Measurements from ENCODE around the gene MZF1. TPM values are rescaled to one million over a fixed set of nuclear protein-coding genes. Genes with fewer than 3 reads are reported as not detected.

MZF1 gene
- total and polyA plus RNA-seq, 2 donors (not counting 3 experiments of a cell fraction or from before 2014, with no cell fraction given) = 26.4 to 30.8 TPM

DNA sequence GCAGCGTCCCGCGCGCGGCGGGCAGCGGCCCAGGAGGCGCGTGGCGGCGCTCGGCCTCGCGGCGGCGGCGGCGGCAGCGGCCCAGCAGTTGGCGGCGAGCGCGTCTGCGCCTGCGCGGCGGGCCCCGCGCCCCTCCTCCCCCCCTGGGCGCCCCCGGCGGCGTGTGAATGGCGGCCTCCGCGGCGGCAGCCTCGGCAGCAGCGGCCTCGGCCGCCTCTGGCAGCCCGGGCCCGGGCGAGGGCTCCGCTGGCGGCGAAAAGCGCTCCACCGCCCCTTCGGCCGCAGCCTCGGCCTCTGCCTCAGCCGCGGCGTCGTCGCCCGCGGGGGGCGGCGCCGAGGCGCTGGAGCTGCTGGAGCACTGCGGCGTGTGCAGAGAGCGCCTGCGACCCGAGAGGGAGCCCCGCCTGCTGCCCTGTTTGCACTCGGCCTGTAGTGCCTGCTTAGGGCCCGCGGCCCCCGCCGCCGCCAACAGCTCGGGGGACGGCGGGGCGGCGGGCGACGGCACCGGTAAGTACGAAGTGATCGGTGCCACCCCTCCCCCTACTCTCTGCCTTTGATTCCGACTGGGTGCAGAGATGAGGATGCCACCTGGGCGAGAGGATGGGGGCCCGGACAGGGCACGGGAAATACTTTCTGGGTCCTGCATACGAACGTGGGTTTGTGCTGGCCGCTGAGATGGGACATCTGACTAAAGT, 28.4 kb downstream of the MZF1 start:
- dilution Hi-C loops (cut with MboI; ENCODE audit: extremely low pct_ligation_motif_present, low sequenced_read_pairs) = no loop called here
- POLR2A ChIA-PET = interaction anchor here (0.6 to 1.8 kb wide), 7 partner anchors 10 to 35 kb away, joined by 3 to 20 read pairs (median 6); partner anchors contain the start of genes CHMP2A and ZBTB45

More for the DNA sequence above, 28.4 kb downstream of the MZF1 start:
- Histone ChIP-seq H3K4me2 (ENCODE audit: insufficient read depth, low read length) (peak overlapping the region; percentile 44), H3K27ac (ENCODE audit: insufficient read depth, low read depth, low read length) (peak overlapping the region; percentile 87), H2AFZ (ENCODE audit: low read depth, low read length) (no peak overlapping the region), H3K4me3 (replicated peaks in 1 of 3; ENCODE audit: insufficient read depth in 1 of 3, low read depth in 1 of 3, low read length in 3 of 3) (peak overlapping the region; percentile 82 to 94 (median 85)), H3K36me3 (ENCODE audit: control insufficient read depth in 2 of 2, extremely low read depth in 1 of 2, insufficient read depth in 2 of 2, low read length in 2 of 2) (peaks cover 5 to 25% of the 10 kb centered on the region in 2 experiments), H3K9me1 (replicated peaks; ENCODE audit: control insufficient read depth, extremely low read depth, insufficient read depth, low read length) (no peaks in the 10 kb centered on the region), H3K9ac (replicated peaks; ENCODE audit: extremely low read depth, insufficient read depth, low read length) (peak overlapping the region; percentile 71), H3K79me2 (ENCODE audit: control insufficient read depth, insufficient read depth, low read length) (peaks cover 50% of the 10 kb centered on the region), H4K20me1 (replicated peaks; ENCODE audit: control insufficient read depth, extremely low read depth, insufficient read depth, low read length) (peaks cover 4% of the 10 kb centered on the region), H3K4me1 (ENCODE audit: control insufficient read depth, extremely low read depth, insufficient read depth, low read length) (peaks cover 15% of the 10 kb centered on the region), H3K27me3 (ENCODE audit: control insufficient read depth in 2 of 2, insufficient read depth in 2 of 2, low read length in 2 of 2) (peaks cover 2 to 6% of the 10 kb centered on the region in 2 experiments), H3K9me3 (replicated peaks; ENCODE audit: control insufficient read depth, insufficient read depth, low read length) (no peaks in the 10 kb centered on the region)
- CTCF ChIA-PET = interaction anchor here (1.2 to 3.2 kb wide), 6 partner anchors 9 to 37 kb away, joined by 3 to 52 read pairs (median 12); partner anchors contain the start of genes CHMP2A and ZBTB45
- no peak for FAIRE-seq
- BruUV-seq (replicated peaks) = no TSS peak
- peak; percentile 37 for DNase-seq (ENCODE audit: low read depth, low spot score)
- intact Hi-C loops (cut with micrococcal nuclease) = loop anchor here (1.0 kb wide), 4 partner anchors 10 to 29 kb away; partner anchors contain the start of genes MZF1 and ZBTB45
- TF ChIP-seq EZH2 (IDR thresholded peaks at IDR 0.05; ENCODE audit: borderline replicate concordance, low read depth, low read length, severe bottlenecking) (no peak), MYC (IDR thresholded peaks at IDR 0.05; ENCODE audit: low read depth, low read length) (no peak), POLR2AphosphoS5 (IDR thresholded peaks at IDR 0.05; ENCODE audit: insufficient read depth, low read depth, low read length) (no peak), GATA2 (IDR thresholded peaks at IDR 0.05; ENCODE audit: insufficient read depth, insufficient read length, low read depth, low read length) (no peak), JUN (IDR thresholded peaks at IDR 0.05; ENCODE audit: borderline replicate concordance, insufficient read depth, insufficient read length, low read depth) (no peak), FOS (IDR thresholded peaks at IDR 0.05; ENCODE audit: borderline replicate concordance, insufficient read depth, low read length) (no peak)
- TF ChIP-seq, protein P1, sequence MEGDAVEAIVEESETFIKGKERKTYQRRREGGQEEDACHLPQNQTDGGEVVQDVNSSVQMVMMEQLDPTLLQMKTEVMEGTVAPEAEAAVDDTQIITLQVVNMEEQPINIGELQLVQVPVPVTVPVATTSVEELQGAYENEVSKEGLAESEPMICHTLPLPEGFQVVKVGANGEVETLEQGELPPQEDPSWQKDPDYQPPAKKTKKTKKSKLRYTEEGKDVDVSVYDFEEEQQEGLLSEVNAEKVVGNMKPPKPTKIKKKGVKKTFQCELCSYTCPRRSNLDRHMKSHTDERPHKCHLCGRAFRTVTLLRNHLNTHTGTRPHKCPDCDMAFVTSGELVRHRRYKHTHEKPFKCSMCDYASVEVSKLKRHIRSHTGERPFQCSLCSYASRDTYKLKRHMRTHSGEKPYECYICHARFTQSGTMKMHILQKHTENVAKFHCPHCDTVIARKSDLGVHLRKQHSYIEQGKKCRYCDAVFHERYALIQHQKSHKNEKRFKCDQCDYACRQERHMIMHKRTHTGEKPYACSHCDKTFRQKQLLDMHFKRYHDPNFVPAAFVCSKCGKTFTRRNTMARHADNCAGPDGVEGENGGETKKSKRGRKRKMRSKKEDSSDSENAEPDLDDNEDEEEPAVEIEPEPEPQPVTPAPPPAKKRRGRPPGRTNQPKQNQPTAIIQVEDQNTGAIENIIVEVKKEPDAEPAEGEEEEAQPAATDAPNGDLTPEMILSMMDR (IDR thresholded peaks at IDR 0.05; ENCODE audit: extremely low read depth in 1 of 2, insufficient read depth in 1 of 2, low read depth in 1 of 2, low read length in 2 of 2) = no peak
- TF ChIP-seq, protein P2, sequence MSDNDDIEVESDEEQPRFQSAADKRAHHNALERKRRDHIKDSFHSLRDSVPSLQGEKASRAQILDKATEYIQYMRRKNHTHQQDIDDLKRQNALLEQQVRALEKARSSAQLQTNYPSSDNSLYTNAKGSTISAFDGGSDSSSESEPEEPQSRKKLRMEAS (IDR thresholded peaks at IDR 0.05; ENCODE audit: insufficient read depth, insufficient read length) = no peak
